COLO668 (cell line): ENCODE data around the gene PSMG4.
A peak's percentile ranks its signal among the peaks of the same experiment; 100 is the strongest.

ENCODE experiments used
- DNase-seq: peaks from one replicate; lab custom pipeline; 2025; ENCODE audit not compliant: unreplicated experiment; lab: John Stamatoyannopoulos, UW

PSMG4 gene

DNA sequence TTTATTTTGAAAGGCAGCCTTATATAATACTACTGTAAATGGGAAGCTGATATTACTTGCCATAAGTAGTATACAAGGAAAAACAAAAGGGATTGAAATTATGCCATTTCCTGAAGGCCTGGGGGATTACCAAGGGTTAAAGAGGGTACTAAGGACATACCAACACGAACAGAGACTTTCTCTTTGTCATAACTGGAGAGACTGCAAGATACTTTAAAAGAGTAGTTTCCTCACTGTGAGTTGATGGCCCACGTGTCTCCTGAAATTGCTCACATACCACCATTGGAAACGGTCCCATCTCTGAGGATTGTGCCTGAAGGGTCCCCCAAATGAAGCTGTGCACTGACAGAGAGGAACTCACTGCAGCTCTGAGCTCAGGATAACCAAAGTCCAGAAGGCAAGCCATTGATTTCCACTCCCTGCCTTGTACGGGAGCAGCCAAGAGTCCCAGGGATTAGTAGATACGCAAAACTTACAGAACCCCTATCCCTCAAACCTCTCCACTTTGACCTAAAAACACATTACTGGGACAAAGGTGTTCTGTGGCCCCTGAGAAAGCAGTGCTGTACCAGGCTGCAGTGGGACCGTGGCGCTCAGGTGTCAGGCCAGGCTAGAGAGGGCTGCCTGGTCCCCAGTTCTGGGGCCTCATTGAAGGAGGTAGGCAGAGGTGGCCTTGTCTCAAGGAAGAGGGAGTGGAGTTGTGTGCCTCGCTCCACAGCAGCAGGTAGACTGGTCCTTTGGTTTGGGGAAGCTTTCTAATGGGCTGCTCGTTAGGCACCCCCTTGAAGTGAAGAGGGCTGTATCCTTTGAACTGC, 15.2 kb downstream of the PSMG4 start:
- no peak for DNase-seq

DNA sequence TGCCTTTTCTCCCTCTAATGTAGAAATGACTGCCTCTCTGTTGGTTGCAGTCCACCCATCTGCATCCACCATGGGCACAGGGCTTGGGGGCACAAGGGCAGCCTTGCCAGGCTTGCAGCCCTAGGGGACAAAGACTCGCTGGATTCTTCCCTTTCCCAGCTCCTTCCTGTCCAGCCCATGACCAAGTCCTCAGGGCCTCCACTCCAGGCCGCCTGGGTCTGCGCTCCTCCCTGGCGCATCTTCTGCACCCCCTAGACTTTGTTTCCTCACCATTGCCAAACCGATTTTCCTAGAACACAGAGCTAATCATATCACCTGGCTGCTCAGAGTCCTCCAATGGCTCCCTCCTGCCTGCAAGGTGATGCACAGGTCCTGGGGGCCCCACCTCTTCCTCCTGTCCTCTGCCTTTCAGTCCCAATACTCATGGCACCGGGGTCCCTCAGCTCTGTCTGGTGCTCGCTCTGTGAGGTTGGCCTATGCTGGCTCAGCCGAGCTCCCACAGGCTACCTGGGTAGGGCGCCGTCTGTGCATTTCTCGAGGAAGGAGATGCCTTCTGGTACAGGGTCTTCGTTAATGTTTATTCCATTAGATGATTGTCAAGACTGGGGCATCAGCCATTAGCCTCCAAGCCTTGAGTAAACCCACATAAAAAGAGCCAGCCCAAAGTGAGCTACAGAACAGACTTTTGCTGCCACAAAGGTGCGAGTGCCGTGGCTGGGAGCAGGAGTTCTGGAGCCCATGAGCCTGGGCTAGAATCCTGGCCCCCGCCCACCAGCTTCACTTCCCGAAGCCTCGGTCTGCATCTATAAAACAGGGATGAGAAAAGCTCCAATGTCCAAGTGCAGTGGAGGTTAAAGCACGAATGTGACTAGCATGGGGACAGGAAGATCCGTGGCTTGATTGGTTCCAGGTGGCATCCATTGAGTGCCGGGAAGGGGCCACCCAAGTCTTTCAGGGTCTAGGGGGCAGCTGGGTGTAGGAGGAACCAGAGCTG, 17.7 kb downstream of the PSMG4 start:
- DNase-seq: no peak

DNA sequence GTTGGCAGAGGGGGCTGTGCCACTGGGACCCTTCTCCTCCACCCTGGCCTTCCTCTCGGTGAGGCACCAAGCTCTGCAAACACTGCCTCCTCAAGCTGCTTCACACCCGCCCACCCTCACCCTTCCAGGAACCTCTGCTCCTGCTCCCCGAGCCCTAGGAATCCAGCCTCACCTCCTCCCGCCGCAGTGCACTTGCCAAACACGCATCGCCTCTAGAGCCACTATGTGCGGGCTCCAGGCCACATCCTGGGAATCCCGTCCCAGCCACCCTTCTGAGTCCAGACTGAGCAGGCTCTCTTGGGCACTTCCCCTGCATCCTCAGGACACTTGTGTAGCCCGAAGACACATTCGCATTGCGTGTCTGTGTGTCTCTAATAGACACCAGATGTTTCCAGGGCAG, 18.5 kb downstream of the PSMG4 start:
- DNase-seq: no peak

DNA sequence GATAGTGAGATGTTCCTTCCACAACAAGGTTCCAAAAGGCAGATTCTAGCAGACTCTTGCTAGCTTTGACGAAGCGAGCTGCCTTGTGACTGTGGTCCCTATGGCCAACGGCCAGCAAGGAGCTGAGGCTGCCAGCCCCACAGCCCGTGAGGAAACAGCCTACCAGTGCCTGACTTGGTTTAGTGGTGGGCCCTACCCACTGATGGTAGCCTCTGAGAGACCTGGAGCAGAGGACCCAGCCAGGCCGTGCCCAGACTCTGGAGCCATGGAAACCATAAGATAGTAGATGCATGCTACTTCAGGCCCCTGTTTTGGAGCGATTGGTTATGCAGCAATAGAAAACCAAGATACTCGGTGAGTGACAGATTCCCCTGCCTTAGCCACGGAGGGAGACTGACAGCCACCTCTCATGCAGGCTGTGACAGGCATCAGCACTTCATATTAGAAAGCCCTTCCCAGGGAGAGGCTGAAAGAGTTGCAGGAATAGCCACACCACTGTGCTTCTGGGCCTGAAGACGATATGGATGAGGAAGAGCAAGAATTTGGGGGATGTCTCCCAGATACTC, 19.2 kb downstream of the PSMG4 start:
- no peak for DNase-seq

DNA sequence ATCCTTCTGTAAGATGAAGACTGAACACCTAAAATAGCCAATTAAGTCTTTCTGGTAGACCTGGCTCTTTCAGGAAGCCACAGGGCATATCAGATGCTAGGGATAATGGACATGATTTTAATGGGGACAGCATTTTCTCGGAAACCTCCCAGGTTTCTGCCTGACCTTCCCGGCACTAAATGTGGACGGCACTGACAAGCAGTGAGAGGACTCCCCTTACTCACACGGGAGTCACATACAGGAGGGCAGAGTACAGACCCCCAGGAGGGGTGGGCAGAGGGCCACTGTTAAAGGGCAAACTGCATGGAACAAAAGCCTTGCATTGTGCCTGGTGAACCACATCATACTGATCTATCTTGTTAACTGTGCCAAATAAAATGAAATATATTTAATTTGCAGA, 19.9 kb downstream of the PSMG4 start:
- no peak for DNase-seq

DNA sequence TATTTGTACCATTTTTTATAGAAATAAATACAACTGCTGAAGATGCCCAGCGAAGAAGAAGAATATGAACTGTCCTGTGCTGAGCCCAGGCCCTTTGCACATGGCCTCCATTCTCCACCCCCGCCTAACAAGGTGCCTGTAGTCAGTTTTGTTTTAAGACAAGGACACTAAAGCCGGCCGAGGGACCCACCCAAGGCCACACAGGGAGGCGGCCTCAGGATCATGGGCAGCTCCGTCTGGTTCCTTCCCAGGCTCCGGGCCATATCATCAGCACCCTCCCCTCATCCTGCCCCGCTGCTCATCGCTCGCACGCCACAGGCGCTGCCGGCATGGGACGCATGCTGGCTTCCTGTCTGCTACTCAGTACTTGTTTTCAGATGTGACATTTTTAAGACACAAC, 21.3 kb downstream of the PSMG4 start:
- no peak for DNase-seq

DNA sequence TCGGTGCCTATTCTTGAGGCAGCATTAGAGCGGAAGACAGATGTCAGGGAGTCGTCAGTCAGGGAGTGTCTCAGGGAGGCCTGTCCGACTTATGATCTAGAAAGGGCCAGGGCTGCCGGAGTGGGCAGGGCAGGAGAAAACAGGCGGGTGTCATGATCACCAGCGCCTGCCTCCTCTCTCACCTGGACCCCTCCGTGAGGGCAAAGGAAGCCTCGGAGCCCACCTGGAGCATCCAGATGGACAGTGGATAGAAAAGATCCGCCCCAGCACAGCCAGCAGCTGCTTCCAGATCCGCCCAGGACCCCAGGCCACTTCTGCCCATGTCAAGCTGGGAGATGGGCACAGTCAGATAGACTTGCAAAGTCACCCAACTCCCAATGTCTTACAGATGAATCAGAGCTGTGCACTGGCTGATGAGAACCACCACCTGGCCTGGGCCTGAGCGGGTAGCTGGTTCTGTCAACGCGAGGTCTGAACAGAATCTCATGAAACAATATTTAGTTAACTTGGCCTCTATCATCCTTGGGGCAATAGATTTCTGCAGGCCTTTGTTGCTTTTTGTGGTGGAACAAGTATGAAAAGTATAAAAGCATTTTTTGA, 22.2 kb downstream of the PSMG4 start:
- no peak for DNase-seq

DNA sequence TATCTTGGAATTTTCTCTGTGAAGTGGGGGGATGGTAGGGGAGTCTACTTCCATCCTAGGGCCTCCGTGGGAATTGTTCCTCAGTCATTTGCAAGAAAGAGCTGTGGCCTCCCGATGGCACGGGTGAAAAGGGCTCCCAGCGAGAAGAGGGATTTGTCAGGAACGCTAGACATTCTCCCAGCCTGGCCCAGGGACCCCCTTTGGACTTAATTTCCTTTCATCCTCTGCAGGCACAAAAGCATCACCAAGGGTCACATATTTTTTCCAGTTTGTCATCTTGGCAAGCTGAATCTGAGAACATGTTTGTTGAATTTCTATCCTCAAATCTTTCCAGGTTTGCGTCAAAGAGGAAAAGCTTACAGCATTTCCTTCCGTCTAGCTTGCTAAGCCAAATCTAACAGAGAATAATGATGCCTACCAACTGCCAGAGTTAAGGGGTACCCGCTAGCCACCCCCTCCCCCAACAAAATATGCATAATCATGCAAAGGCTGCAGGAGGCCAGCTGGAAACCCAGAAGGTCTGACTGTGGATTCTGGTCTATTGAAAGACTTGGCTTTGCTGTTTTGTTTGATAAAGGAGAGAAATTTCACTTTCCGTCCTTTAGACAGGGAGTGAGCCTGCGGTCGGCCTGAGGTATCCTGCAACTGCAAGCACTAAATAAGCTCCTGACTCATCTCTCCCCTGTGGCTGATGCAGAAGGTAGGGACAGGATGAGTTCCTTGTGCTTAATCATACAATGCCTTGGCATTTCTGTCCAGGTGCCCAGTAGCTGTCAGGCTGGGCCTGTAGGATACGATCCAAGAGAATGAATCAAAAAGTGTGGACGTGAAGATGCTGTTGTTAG, 23.1 kb downstream of the PSMG4 start:
- DNase-seq: no peak

DNA sequence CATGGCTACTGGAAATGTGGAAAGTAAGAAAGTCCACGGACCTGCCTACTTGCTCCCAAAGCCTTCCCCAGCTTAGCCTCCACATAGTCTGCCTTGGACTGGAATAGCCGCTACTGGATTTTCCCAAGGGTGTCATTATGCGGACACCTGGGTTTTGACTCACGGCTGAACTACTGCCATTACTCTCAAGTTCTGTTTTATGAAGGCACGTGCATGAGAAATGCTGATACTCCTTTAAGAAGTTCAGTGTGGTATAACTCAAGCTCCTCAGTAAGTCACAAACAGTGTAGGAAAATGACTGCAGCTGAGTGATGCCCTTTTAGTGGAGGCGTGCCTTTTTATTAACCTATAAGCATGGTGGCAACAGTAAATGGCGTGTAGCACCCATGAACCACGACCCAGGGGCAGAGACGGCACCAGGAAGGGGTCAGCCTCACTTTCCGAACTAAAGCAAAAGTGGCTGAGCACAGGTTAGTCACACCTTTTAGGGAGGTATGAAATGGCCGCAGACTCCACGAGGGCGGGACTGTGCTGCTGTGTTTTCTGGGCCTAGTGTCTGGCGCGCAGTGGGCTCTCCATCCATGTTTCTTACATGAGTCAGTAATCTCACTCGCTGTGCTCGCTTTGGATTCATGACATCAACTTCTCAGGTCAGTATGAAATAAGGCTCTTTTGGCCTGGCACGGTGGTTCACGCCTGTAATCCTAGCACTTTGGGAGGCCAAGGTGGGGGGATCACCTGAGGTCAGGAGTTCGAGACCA, 23.9 kb downstream of the PSMG4 start:
- DNase-seq: no peak

DNA sequence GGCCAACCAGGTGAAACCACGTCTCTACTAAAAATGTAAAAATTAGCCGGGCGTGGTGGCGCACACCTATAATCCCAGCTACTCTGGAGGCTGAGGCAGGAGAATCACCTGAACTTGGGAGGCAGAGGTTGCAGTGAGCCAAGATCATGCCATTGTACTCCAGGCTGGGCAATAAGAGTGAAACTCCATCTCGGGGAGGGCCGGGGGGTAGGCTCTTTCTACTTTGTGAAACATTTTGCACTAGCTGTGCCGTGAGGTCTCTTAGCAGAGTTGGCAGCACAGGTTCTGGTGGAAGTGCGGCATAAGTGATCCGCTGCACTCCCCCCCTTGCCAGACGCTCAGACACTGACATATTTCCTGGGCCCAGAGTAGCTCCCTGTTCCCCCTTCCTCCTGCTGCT, 24.5 kb downstream of the PSMG4 start:
- DNase-seq: no peak

DNA sequence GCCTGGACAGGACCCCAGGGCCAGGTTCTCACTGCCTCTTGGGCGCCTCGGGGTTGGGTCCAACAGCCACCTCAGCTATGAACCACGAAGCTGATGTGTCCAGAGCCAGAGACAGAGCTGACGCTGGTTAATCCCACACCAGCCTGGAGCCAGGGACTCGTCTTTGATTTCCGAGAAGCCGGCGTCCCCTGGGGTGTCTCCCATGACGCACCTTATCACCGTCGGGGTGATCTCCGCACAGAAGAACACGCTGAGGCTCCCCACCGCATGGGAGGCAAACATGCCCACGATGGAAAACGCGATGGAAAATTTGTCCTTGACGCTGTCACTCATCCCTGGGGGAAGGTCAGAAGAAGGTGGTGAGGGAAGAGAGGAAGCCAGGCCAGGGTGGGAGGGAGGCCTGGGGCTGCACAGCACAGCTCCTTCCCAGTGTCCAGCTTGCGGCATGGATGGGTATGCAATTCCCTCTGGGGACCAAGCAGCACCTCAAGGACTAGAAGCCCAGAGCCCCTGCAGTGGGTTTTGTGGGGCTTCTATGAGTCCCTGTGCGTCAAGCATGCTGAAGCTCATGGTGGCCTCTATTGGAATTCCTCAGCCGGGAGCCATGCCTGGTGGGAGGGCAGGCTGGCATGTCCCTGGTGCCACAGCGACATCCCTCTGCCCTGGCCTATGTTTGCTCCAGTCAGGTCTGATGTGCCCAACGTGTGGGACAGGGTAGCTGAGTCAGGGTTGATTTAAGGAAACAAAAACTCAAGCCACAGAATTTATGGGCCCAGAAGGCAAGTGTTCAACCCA, 25.1 kb downstream of the PSMG4 start:
- DNase-seq: no peak

DNA sequence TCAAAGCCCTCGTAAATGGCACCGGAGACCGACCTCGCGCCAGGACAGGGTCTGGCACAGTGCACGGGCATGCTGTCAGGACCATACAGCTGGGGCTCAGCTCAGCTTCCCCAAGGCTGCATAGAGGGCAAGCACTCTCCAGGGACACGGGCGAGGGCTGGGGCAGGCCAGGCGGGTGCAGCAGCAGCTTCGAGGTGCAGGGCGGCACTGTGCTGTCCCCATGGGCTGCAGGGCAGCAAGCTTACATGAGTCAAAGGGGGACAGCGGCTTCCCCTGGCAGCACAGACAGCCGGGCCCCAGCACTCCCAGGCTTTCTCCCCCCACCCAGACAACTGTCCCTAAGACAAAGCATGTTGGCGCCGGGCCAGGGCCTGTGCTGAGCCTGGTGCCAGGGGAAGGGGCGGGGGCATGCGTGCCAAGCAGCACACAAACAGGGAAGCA, 25.7 kb downstream of the PSMG4 start:
- peak; percentile 21 for DNase-seq

DNA sequence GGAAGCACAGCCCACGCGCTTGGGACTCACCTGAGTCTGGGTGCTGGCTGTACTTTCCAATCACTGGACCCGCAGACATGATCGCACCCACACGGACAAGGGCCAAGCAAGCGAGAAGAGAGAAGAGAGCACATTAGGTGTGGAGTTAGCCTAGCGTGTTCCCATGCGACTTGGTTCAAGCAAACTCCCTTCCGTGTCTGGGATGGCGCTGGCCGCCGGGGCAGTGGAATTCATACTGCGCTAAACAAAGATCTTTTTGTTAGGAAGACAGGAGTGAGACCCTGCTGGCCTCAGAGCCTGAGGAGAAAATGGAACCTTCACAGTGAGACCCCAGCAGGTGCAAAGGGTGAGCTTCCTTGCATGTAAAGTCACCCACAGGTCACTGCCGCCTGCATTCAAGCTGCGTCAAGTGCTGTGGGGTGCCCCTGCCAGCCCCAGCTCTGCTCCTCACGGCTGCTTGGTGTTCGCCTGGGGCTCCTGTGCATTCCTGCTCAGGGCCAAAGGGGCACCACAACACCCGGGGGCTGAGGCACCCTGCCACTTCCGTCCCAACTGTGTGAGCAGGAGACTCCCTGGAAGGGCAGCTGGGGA, 26.4 kb downstream of the PSMG4 start:
- no peak for DNase-seq

DNA sequence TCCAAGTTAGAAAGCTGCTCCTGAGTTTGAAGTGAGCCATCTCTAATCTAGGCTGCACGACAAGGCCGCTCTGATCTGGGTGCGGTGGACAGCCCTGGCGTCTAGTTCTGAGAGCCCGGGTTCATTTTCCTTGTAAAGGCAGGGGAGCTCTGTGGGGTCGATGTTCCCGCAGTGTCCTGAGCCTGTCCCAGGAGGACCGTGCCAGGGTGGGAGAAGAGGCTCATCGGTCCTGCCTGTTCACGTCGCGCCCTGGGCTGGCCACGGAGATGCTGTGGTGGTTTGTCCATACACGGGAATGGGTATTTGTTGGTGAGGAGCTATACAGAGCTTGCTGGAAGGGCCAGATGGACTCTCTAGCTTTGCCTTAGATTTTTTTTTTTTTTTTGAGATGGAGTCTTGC, 27.0 kb downstream of the PSMG4 start:
- DNase-seq: no peak

DNA sequence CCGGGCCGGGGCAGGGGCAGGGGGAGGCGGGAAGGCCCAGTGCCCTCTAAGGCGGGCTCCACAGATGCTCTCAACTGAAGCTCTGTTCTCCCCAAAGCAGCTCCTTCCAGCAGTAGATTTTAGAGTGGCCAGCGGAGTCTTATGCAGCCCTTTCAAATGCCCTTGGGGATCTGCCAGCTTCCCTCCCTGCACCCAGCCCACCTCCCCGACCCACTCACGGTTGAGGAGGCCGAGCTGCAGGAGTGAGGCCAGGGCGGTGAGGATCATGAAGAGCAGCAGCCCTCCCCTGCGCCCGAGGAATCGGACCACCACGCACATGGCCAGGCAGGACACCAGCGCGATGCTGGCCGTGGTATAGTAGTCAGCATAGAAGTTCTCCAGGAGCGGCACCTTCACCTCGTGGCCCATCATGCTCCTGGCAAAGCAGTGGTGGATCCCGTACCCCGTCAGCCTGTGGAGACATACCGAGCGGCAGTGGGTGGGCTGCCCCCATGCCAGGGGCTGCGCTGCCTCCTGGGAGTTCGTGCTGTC, 28.0 kb downstream of the PSMG4 start:
- no peak for DNase-seq

DNA sequence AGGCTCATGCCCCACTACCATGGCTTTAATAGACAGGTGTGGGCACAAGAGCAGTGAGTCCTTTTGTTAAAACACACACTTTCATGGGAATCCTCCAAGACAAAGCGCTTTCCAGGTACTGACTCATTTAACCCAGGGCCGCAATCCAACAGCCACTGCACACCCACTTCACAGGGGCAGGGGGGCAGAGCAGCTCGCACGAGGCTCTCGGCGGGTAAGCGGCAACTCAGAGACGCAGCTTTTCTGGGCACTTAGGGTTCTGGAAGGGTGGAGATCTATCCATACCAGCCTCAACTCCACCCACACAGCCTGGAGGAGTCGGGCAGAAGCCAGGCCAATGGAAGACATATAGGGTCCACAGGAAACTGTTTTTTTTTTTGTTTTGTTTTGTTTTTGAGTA, 28.6 kb downstream of the PSMG4 start:
- no peak for DNase-seq

DNA sequence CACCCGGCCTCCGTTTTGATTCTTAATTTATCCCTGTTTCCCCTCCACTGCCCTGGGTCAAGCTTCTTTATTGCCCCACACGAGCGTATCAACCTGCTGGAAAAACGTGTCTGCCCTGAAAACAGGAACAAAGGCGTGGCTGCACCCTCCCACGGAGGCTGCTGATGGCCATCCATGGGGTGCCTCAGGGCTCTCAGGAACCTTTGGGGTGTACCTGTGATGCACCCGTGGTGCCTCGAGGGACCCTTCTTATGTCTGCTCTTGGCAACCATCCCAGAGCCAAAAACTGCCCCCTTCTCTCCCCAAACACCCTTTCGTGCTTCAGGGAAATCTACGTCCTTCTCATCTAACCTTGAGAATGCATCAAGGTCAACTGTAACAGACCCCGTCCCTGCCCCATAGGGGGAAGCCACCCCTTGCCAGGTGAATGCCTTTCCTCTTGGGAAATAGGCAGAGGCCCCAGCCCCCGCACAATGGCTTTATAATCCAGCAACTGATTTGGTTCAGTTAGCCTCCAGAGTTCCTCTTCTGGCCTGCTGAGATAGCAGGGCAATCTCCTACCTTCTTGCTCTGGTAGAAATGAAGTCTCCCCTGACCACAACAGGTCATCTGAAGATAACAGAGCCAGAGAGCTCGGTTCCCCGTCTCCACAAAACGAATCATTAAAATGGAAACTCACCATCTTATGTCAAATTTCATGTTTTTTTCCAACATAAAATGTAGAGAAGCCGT, 29.4 kb downstream of the PSMG4 start:
- no peak for DNase-seq
